ENCODE results near the gene FAM13C. TPM values are rescaled to one million over a fixed set of nuclear protein-coding genes. Genes with fewer than 3 reads are reported as not detected.

FAM13C gene
- total and polyA plus RNA-seq, 10 donors = 1.5 to 19.7 (median 8.9) TPM

GRCh38 chr10:59285073-59285472 is 77.3 kb downstream of the FAM13C start:
- 86 to 97% (median 93%) methylated on average over 4 of the region's 4 CpGs for WGBS, 5 donors
- intact Hi-C loops (cut with DNase I; ENCODE audit: low total_unique reads) = no loop called here
- H3K9me3 ChIP-seq = no peaks in the 10 kb centered on the region
- H3K4me1 ChIP-seq = no peaks in the 10 kb centered on the region
- H3K27ac ChIP-seq = no peak overlapping the region
- no peaks in the 10 kb centered on the region for H3K36me3 ChIP-seq
- no peak for DNase-seq
- H3K4me3 ChIP-seq = no peak overlapping the region
- H3K27me3 ChIP-seq (replicated peaks in 1 of 7) = no peaks in the 10 kb centered on the region
- TF ChIP-seq CTCF (IDR thresholded peaks at IDR 0.05 in 8 of 11, conservative IDR thresholded peaks at IDR 0.05 in 3 of 11) = no peak
- TF ChIP-seq POLR2A (IDR thresholded peaks at IDR 0.05) = no peak
- no peak for TF ChIP-seq POLR2AphosphoS5 (IDR thresholded peaks at IDR 0.05)

GRCh38 chr10:59284118-59284975 is 78.0 kb downstream of the FAM13C start:
- 68 to 86% (median 72%) methylated on average over 7 of the region's 7 CpGs for WGBS, 5 donors
- Histone ChIP-seq H3K9me3 (no peaks in the 10 kb centered on the region), H3K27ac (no peak overlapping the region), H3K4me3 (no peak overlapping the region), H3K36me3 (no peaks in the 10 kb centered on the region), H3K4me1 (no peaks in the 10 kb centered on the region), H3K27me3 (replicated peaks in 1 of 7) (no peaks in the 10 kb centered on the region)
- TF ChIP-seq POLR2AphosphoS5 (IDR thresholded peaks at IDR 0.05) = no peak
- TF ChIP-seq CTCF (IDR thresholded peaks at IDR 0.05 in 8 of 11, conservative IDR thresholded peaks at IDR 0.05 in 3 of 11) = no peak
- no peak for TF ChIP-seq POLR2A (IDR thresholded peaks at IDR 0.05)
- intact Hi-C loops (cut with DNase I; ENCODE audit: low total_unique reads) = no loop called here
- no peak for DNase-seq

- Histone ChIP-seq H3K36me3 (no peaks in the 10 kb centered on the region), H3K4me1 (no peaks in the 10 kb centered on the region), H3K27me3 (replicated peaks in 1 of 7) (no peaks in the 10 kb centered on the region), H3K27ac (no peak overlapping the region), H3K9me3 (no peaks in the 10 kb centered on the region), H3K4me3 (no peak overlapping the region)
- DNase-seq = no peak
- intact Hi-C loops (cut with DNase I; ENCODE audit: low total_unique reads) = no loop called here
- WGBS, 5 donors = 28 to 56% (median 52%) methylated on average over 9 of the region's 9 CpGs
- TF ChIP-seq POLR2A (IDR thresholded peaks at IDR 0.05) = no peak
- TF ChIP-seq POLR2AphosphoS5 (IDR thresholded peaks at IDR 0.05) = no peak
- TF ChIP-seq CTCF (IDR thresholded peaks at IDR 0.05 in 8 of 11, conservative IDR thresholded peaks at IDR 0.05 in 3 of 11) = no peak
Observed at GRCh38 chr10:59283456-59284091, 78.8 kb downstream of the FAM13C start.

GRCh38 chr10:59281861-59282260 is 80.5 kb downstream of the FAM13C start:
- intact Hi-C loops (cut with DNase I; ENCODE audit: low total_unique reads) = no loop called here
- Histone ChIP-seq H3K4me1 (no peaks in the 10 kb centered on the region), H3K27ac (no peak overlapping the region), H3K4me3 (no peak overlapping the region), H3K9me3 (no peaks in the 10 kb centered on the region), H3K36me3 (no peaks in the 10 kb centered on the region), H3K27me3 (replicated peaks in 1 of 7) (no peaks in the 10 kb centered on the region)
- DNase-seq = no peak
- TF ChIP-seq CTCF (IDR thresholded peaks at IDR 0.05 in 8 of 11, conservative IDR thresholded peaks at IDR 0.05 in 3 of 11) = no peak
- no peak for TF ChIP-seq POLR2AphosphoS5 (IDR thresholded peaks at IDR 0.05)
- no peak for TF ChIP-seq POLR2A (IDR thresholded peaks at IDR 0.05)
- WGBS, 5 donors = 74 to 87% (median 77%) methylated on average over 1 of the region's 1 CpG

All from spleen (tissue), 11 donors.